ENCODE results near the gene GYPC.

Gene GYPC

DNA sequence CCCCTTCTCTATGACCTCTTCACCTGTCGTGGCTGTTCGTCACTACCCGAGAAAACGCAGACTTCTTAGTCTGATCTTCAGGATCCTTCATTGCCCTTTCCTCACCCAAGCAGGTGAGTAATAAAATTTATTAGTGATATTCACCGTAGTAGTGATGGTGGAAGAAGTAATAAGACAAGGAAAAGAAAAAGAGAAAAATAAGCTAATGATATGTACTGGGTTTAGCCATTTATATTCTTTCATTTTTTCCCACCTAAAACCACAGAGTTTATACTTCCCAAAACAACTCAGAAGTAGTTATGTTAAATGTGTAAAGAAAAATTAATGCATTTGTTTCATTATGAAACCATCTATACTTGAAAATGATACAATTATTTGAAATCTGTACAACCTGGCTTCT lies 19.7 kb downstream of the GYPC start:
- Histone ChIP-seq H3F3A (ENCODE audit: low read depth) (no peaks in the 10 kb centered on the region), H3K79me2 (ENCODE audit: insufficient read depth, low read length) (peaks cover 79% of the 10 kb centered on the region), H3K4me2 (ENCODE audit: low read depth, low read length, poor library complexity, severe bottlenecking) (no peak overlapping the region), H3K4me3 (ENCODE audit: low read length, poor library complexity, severe bottlenecking) (no peak overlapping the region), H3K27me3 (ENCODE audit: insufficient read depth, low read length, poor library complexity, severe bottlenecking) (no peaks in the 10 kb centered on the region), H4K20me1 (ENCODE audit: insufficient read depth, low read length, poor library complexity, severe bottlenecking) (peaks cover 12% of the 10 kb centered on the region), H2AFZ (ENCODE audit: low read length) (no peak overlapping the region), H3K9me3 (ENCODE audit: insufficient read depth, low read depth, low read length) (peaks cover 20% of the 10 kb centered on the region; the same call in 1 of the 2 replicates), H3K9ac (ENCODE audit: low read depth, low read length, poor library complexity, severe bottlenecking) (no peak overlapping the region), H3K9me2 (replicated peaks; ENCODE audit: low read depth, low read length) (no peaks in the 10 kb centered on the region), H3K36me3 (ENCODE audit: insufficient read depth, low read length) (peaks cover 45% of the 10 kb centered on the region), H3K4me1 (ENCODE audit: insufficient read depth, low read length, poor library complexity, severe bottlenecking) (no peaks in the 10 kb centered on the region)
- no peak for TF ChIP-seq EZH2phosphoT487 (IDR thresholded peaks at IDR 0.05; ENCODE audit: borderline replicate concordance)
- TF ChIP-seq CTCF (conservative IDR thresholded peaks at IDR 0.05; ENCODE audit: low read length), result no peak

- peaks cover 20% of the 10 kb centered on the region; the same call in 1 of the 2 replicates for H3K9me3 ChIP-seq (ENCODE audit: insufficient read depth, low read depth, low read length)
- TF ChIP-seq EZH2phosphoT487 (IDR thresholded peaks at IDR 0.05; ENCODE audit: borderline replicate concordance) (no peak), CTCF (conservative IDR thresholded peaks at IDR 0.05; ENCODE audit: low read length) (no peak)
- no peak overlapping the region for H3K9ac ChIP-seq (ENCODE audit: low read depth, low read length, poor library complexity, severe bottlenecking)
- H3K9me2 ChIP-seq (replicated peaks; ENCODE audit: low read depth, low read length), result no peaks in the 10 kb centered on the region
- H3K27me3 ChIP-seq (ENCODE audit: insufficient read depth, low read length, poor library complexity, severe bottlenecking), result no peaks in the 10 kb centered on the region
- peaks cover 3% of the 10 kb centered on the region for H4K20me1 ChIP-seq (ENCODE audit: insufficient read depth, low read length, poor library complexity, severe bottlenecking)
- peaks cover 70% of the 10 kb centered on the region for H3K79me2 ChIP-seq (ENCODE audit: insufficient read depth, low read length)
- no peak overlapping the region for H2AFZ ChIP-seq (ENCODE audit: low read length)
- H3K4me2 ChIP-seq (ENCODE audit: low read depth, low read length, poor library complexity, severe bottlenecking), result no peak overlapping the region
- no peaks in the 10 kb centered on the region for H3F3A ChIP-seq (ENCODE audit: low read depth)
- no peaks in the 10 kb centered on the region for H3K4me1 ChIP-seq (ENCODE audit: insufficient read depth, low read length, poor library complexity, severe bottlenecking)
- no peak overlapping the region for H3K4me3 ChIP-seq (ENCODE audit: low read length, poor library complexity, severe bottlenecking)
- H3K36me3 ChIP-seq (ENCODE audit: insufficient read depth, low read length), result peaks cover 43% of the 10 kb centered on the region
Observed at GRCh38 chr2:126676221-126677175, 20.5 kb downstream of the GYPC start.

DNA sequence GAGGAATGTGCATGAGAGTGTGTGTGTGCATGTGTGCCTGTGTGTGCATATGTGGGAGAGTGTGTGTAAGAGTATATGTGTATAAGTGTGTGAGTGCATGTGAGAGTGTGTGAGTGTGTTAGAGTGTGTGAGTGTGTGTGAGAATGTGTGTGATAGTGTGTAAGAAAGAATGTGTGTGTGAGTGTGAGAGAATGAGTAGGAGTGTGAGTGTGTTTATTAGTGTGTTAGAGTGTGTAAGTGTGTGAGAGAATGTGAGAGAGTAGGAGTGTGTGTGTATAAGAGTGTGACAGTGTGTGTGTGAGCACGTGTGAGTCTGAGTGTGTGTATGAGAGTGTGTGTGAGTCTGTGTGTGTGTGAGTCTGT lies 21.2 kb downstream of the GYPC start:
- H3K4me2 ChIP-seq (ENCODE audit: low read depth, low read length, poor library complexity, severe bottlenecking), result no peak overlapping the region
- no peaks in the 10 kb centered on the region for H3K27me3 ChIP-seq (ENCODE audit: insufficient read depth, low read length, poor library complexity, severe bottlenecking)
- no peaks in the 10 kb centered on the region for H4K20me1 ChIP-seq (ENCODE audit: insufficient read depth, low read length, poor library complexity, severe bottlenecking)
- no peak overlapping the region for H3K9ac ChIP-seq (ENCODE audit: low read depth, low read length, poor library complexity, severe bottlenecking)
- peaks cover 43% of the 10 kb centered on the region for H3K36me3 ChIP-seq (ENCODE audit: insufficient read depth, low read length)
- H3K4me1 ChIP-seq (ENCODE audit: insufficient read depth, low read length, poor library complexity, severe bottlenecking), result no peaks in the 10 kb centered on the region
- TF ChIP-seq CTCF (conservative IDR thresholded peaks at IDR 0.05; ENCODE audit: low read length) (no peak), EZH2phosphoT487 (IDR thresholded peaks at IDR 0.05; ENCODE audit: borderline replicate concordance) (no peak)
- no peak overlapping the region for H2AFZ ChIP-seq (ENCODE audit: low read length)
- H3K9me2 ChIP-seq (replicated peaks; ENCODE audit: low read depth, low read length), result no peaks in the 10 kb centered on the region
- no peak overlapping the region for H3K4me3 ChIP-seq (ENCODE audit: low read length, poor library complexity, severe bottlenecking)
- no peaks in the 10 kb centered on the region for H3F3A ChIP-seq (ENCODE audit: low read depth)
- peaks cover 70% of the 10 kb centered on the region for H3K79me2 ChIP-seq (ENCODE audit: insufficient read depth, low read length)
- peaks cover 20% of the 10 kb centered on the region; the same call in 1 of the 2 replicates for H3K9me3 ChIP-seq (ENCODE audit: insufficient read depth, low read depth, low read length)
